Osteocyte (in vitro differentiated cells): ENCODE measurements around the gene FHIT. TPM values are rescaled to one million over a fixed set of nuclear protein-coding genes. Genes with fewer than 3 reads are reported as not detected.
"Not testable (repeated sequence)": the region's sequence is repeated elsewhere in the genome, so short reads cannot be mapped to it uniquely, and the experiment has no call there.

Experiments
- DNase-seq: peaks from one replicate; pipeline ENCODE4 v3.0.0; 2021; ENCODE audit warnings: mixed read lengths; ENCODE audit not compliant: unreplicated experiment; ENCODE audit errors: extremely low spot score
- H3K27ac Mint-ChIP-seq: one replicate; pipeline ENCODE4 v1.8.0; 2021; ENCODE audit warnings: mild to moderate bottlenecking, mixed read lengths; ENCODE audit not compliant: unreplicated experiment
- H3K27me3 Mint-ChIP-seq: one replicate; pipeline ENCODE4 v1.8.0; 2021; ENCODE audit warnings: mixed read lengths; ENCODE audit not compliant: unreplicated experiment
- H3K36me3 Mint-ChIP-seq: one replicate; pipeline ENCODE4 v1.8.0; 2021; ENCODE audit warnings: mixed read lengths; ENCODE audit not compliant: unreplicated experiment
- H3K4me1 Mint-ChIP-seq: one replicate; pipeline ENCODE4 v1.8.0; 2021; ENCODE audit warnings: mixed read lengths; ENCODE audit not compliant: unreplicated experiment
- H3K4me3 Mint-ChIP-seq: one replicate; pipeline ENCODE4 v1.8.0; 2021; ENCODE audit warnings: mild to moderate bottlenecking, moderate library complexity, mixed read lengths; ENCODE audit not compliant: unreplicated experiment
- H3K9me3 Mint-ChIP-seq: one replicate; pipeline ENCODE4 v1.8.0; 2021; ENCODE audit warnings: mixed read lengths; ENCODE audit not compliant: unreplicated experiment
- CTCF ChIP-seq: fragments of 200-600 bp; sonication (generic); IDR thresholded peaks from 2 replicates; pipeline ENCODE4 v1.5.0; 2021; ENCODE audit warnings: antibody characterized with exemption, mild to moderate bottlenecking, moderate library complexity
- total RNA-seq: library from RNA; stranded (reverse); gene quantifications from 2 replicates; pipeline ENCODE4 v1.2.1, GENCODE V29; 2021

FHIT gene
- total RNA-seq, 1 donor from 2014 or later, result 2.3 TPM

GRCh38 chr3:61073566-61074165 lies 177.6 kb downstream of the FHIT start:
- H3K9me3 Mint-ChIP-seq, result no peaks in the 10 kb centered on the region

GRCh38 chr3:61068084-61068483 lies 183.2 kb downstream of the FHIT start:
- Mint-ChIP-seq H3K27ac (no peak overlapping the region), H3K4me3 (no peak overlapping the region), H3K9me3 (no peaks in the 10 kb centered on the region)

More at GRCh38 chr3:61073566-61074165, 177.6 kb downstream of the FHIT start:
- Mint-ChIP-seq H3K4me3 (no peak overlapping the region), H3K4me1 (peaks cover 3% of the 10 kb centered on the region), H3K27me3 (no peaks in the 10 kb centered on the region), H3K27ac (no peak overlapping the region), H3K36me3 (no peaks in the 10 kb centered on the region)
- no peak for TF ChIP-seq CTCF
- no peak for DNase-seq

GRCh38 chr3:61066800-61067199 lies 184.5 kb downstream of the FHIT start:
- Mint-ChIP-seq H3K9me3 (no peaks in the 10 kb centered on the region), H3K4me1 (no peaks in the 10 kb centered on the region), H3K27me3 (no peaks in the 10 kb centered on the region), H3K36me3 (no peaks in the 10 kb centered on the region), H3K4me3 (no peak overlapping the region), H3K27ac (no peak overlapping the region)
- no peak for DNase-seq
- no peak for TF ChIP-seq CTCF

More at GRCh38 chr3:61068084-61068483, 183.2 kb downstream of the FHIT start:
- TF ChIP-seq CTCF, result no peak
- no peaks in the 10 kb centered on the region for H3K27me3 Mint-ChIP-seq
- no peaks in the 10 kb centered on the region for H3K4me1 Mint-ChIP-seq
- no peaks in the 10 kb centered on the region for H3K36me3 Mint-ChIP-seq
- DNase-seq, result no peak

GRCh38 chr3:61066222-61066621 lies 185.0 kb downstream of the FHIT start:
- H3K4me3 Mint-ChIP-seq, H3K27me3 Mint-ChIP-seq, H3K4me1 Mint-ChIP-seq, H3K36me3 Mint-ChIP-seq, H3K27ac Mint-ChIP-seq, H3K9me3 Mint-ChIP-seq, DNase-seq: not testable (repeated sequence)

- Mint-ChIP-seq H3K27me3 (no peaks in the 10 kb centered on the region), H3K27ac (no peak overlapping the region)
Observed at GRCh38 chr3:61065451-61066011, 185.7 kb downstream of the FHIT start.

More at GRCh38 chr3:61065451-61066011, 185.7 kb downstream of the FHIT start:
- Mint-ChIP-seq H3K4me1 (no peaks in the 10 kb centered on the region), H3K9me3 (no peaks in the 10 kb centered on the region), H3K36me3 (no peaks in the 10 kb centered on the region), H3K4me3 (no peak overlapping the region)
- TF ChIP-seq CTCF, result no peak
- DNase-seq, result no peak
